ENCODE measurements around the gene GRAP2.

GRAP2 gene

GRCh38 chr22:39979048-39979447 lies 78.2 kb downstream of the GRAP2 start:
- no peak for DNase-seq (ENCODE audit: low read depth)
- H3K4me3 ChIP-seq (ENCODE audit: low read depth, low read length), result no peak overlapping the region
- no peak for TF ChIP-seq CTCF (conservative IDR thresholded peaks at IDR 0.05; ENCODE audit: low read depth, low read length)

- no peak for TF ChIP-seq CTCF (conservative IDR thresholded peaks at IDR 0.05; ENCODE audit: low read depth, low read length)
- no peak overlapping the region for H3K4me3 ChIP-seq (ENCODE audit: low read depth, low read length)
- DNase-seq (ENCODE audit: low read depth), result no peak
Measured at GRCh38 chr22:39979458-39979857, 78.6 kb downstream of the GRAP2 start.

GRCh38 chr22:39980596-39980995 lies 79.7 kb downstream of the GRAP2 start:
- DNase-seq (ENCODE audit: low read depth), result peak; percentile 55
- no peak for TF ChIP-seq CTCF (conservative IDR thresholded peaks at IDR 0.05; ENCODE audit: low read depth, low read length)
- no peak overlapping the region for H3K4me3 ChIP-seq (ENCODE audit: low read depth, low read length)

- H3K4me3 ChIP-seq (ENCODE audit: low read depth, low read length), result no peak overlapping the region
- TF ChIP-seq CTCF (conservative IDR thresholded peaks at IDR 0.05; ENCODE audit: low read depth, low read length), result no peak
- no peak for DNase-seq (ENCODE audit: low read depth)
Measured at GRCh38 chr22:39983346-39983745, 82.5 kb downstream of the GRAP2 start.

- DNase-seq (ENCODE audit: low read depth), result peak; percentile 81
- no peak for TF ChIP-seq CTCF (conservative IDR thresholded peaks at IDR 0.05; ENCODE audit: low read depth, low read length)
- no peak overlapping the region for H3K4me3 ChIP-seq (ENCODE audit: low read depth, low read length)
Measured at GRCh38 chr22:39984006-39984405, 83.1 kb downstream of the GRAP2 start.

GRCh38 chr22:39984746-39985145 lies 83.9 kb downstream of the GRAP2 start:
- no peak for TF ChIP-seq CTCF (conservative IDR thresholded peaks at IDR 0.05; ENCODE audit: low read depth, low read length)
- H3K4me3 ChIP-seq (ENCODE audit: low read depth, low read length), result no peak overlapping the region
- no peak for DNase-seq (ENCODE audit: low read depth)

GRCh38 chr22:39985383-39986035 lies 84.6 kb downstream of the GRAP2 start:
- no peak for DNase-seq (ENCODE audit: low read depth)
- H3K4me3 ChIP-seq (ENCODE audit: low read depth, low read length), result no peak overlapping the region
- TF ChIP-seq CTCF (conservative IDR thresholded peaks at IDR 0.05; ENCODE audit: low read depth, low read length), result no peak

All from choroid plexus epithelial cell (primary cell).